Measurements from ENCODE around the gene AP5Z1. TPM values are rescaled to one million over a fixed set of nuclear protein-coding genes. Genes with fewer than 3 reads are reported as not detected.

AP5Z1 gene
- total and polyA plus RNA-seq, 2 donors (not counting 1 experiment from before 2014, with no cell fraction given): 11.1 to 32.2 TPM

DNA sequence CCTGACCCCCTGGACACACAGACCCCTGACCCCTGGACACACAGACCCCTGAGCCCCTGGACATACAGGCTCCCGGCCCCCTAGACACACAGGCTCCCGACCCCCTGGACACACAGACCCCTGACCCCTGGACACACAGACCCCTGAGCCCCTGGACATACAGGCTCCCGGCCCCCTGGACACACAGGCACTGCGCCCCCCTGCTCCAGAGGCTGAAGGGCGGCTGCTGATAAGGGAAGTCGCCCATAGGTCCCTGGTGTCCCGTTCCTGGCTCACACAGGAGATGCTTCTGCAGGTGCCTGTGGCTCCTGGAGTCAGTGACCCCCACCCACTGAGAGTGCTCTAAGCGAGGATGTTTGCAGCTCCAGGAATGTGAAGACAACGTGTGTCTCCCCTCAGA lies 3.7 kb upstream of the AP5Z1 start:
- peaks cover 11% of the 10 kb centered on the region for H3K79me2 ChIP-seq (ENCODE audit: control insufficient read depth, insufficient read depth, low read length)
- DNase-seq (ENCODE audit: low read depth in 2 of 2): no peak
- TF ChIP-seq, protein P1, sequence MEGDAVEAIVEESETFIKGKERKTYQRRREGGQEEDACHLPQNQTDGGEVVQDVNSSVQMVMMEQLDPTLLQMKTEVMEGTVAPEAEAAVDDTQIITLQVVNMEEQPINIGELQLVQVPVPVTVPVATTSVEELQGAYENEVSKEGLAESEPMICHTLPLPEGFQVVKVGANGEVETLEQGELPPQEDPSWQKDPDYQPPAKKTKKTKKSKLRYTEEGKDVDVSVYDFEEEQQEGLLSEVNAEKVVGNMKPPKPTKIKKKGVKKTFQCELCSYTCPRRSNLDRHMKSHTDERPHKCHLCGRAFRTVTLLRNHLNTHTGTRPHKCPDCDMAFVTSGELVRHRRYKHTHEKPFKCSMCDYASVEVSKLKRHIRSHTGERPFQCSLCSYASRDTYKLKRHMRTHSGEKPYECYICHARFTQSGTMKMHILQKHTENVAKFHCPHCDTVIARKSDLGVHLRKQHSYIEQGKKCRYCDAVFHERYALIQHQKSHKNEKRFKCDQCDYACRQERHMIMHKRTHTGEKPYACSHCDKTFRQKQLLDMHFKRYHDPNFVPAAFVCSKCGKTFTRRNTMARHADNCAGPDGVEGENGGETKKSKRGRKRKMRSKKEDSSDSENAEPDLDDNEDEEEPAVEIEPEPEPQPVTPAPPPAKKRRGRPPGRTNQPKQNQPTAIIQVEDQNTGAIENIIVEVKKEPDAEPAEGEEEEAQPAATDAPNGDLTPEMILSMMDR (conservative IDR thresholded peaks at IDR 0.05 in 1 of 2, IDR thresholded peaks at IDR 0.05 in 1 of 2; ENCODE audit: low read depth in 1 of 2, low read length in 2 of 2): no peak
- no peak for TF ChIP-seq EZH2 (IDR thresholded peaks at IDR 0.05; ENCODE audit: low read length, missing control alignments)

DNA sequence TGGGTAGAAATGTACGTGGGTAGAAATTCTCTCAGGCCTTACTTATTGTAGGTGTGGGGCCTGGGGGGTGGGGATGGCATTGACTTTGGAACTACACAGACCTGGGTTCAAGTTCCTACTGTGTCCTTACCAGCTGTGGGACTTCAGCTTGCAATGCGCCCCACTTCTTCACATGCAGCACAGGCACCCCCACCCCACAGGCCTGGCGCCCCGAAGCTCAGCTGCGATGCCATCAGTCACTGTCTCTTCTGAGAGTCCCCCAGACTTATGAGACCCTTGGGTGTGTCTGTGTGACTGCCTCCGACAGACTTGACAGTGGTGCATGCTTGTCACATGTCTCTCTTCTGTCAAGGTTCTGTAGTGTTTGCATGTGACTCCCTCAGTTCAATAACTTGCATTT lies 3.1 kb upstream of the AP5Z1 start:
- Histone ChIP-seq H3K9me3 (ENCODE audit: control insufficient read depth, insufficient read depth, low read depth, low read length) (no peaks in the 10 kb centered on the region), H3K27ac (ENCODE audit: insufficient read depth, low read length) (no peak overlapping the region), H2AFZ (ENCODE audit: low read length) (no peak overlapping the region), H3K27me3 (ENCODE audit: control insufficient read depth, insufficient read depth, low read length) (no peaks in the 10 kb centered on the region), H3K36me3 (ENCODE audit: control insufficient read depth, insufficient read depth, low read length) (peaks cover 4% of the 10 kb centered on the region), H3K4me2 (ENCODE audit: extremely low read depth, insufficient read depth, low read length) (no peak overlapping the region), H4K20me1 (ENCODE audit: control insufficient read depth, extremely low read depth, insufficient read depth, low read length) (no peaks in the 10 kb centered on the region), H3K79me2 (ENCODE audit: control insufficient read depth, insufficient read depth, low read length) (peaks cover 15% of the 10 kb centered on the region), H3K9ac (ENCODE audit: insufficient read depth, low read length) (no peak overlapping the region), H3K4me1 (ENCODE audit: control insufficient read depth, extremely low read depth, insufficient read depth, low read length) (peaks cover 2% of the 10 kb centered on the region), H3K4me3 (replicated peaks in 1 of 4; ENCODE audit: control extremely low read depth in 1 of 4, insufficient read depth in 1 of 4, low read depth in 3 of 4, low read length in 4 of 4) (no peak overlapping the region)
- DNase-seq (ENCODE audit: low read depth in 2 of 2): no peak
- TF ChIP-seq, protein P1 (conservative IDR thresholded peaks at IDR 0.05 in 1 of 2, IDR thresholded peaks at IDR 0.05 in 1 of 2; ENCODE audit: low read depth in 1 of 2, low read length in 2 of 2): no peak
- no peak for TF ChIP-seq EZH2 (IDR thresholded peaks at IDR 0.05; ENCODE audit: low read length, missing control alignments)

More for the DNA sequence above, 3.7 kb upstream of the AP5Z1 start:
- Histone ChIP-seq H3K4me3 (replicated peaks in 1 of 4; ENCODE audit: control extremely low read depth in 1 of 4, insufficient read depth in 1 of 4, low read depth in 3 of 4, low read length in 4 of 4) (no peak overlapping the region), H3K4me1 (ENCODE audit: control insufficient read depth, extremely low read depth, insufficient read depth, low read length) (peaks cover 2% of the 10 kb centered on the region), H3K9ac (ENCODE audit: insufficient read depth, low read length) (no peak overlapping the region), H3K27ac (ENCODE audit: insufficient read depth, low read length) (no peak overlapping the region), H4K20me1 (ENCODE audit: control insufficient read depth, extremely low read depth, insufficient read depth, low read length) (no peaks in the 10 kb centered on the region), H2AFZ (ENCODE audit: low read length) (no peak overlapping the region), H3K4me2 (ENCODE audit: extremely low read depth, insufficient read depth, low read length) (no peak overlapping the region), H3K27me3 (ENCODE audit: control insufficient read depth, insufficient read depth, low read length) (no peaks in the 10 kb centered on the region), H3K36me3 (ENCODE audit: control insufficient read depth, insufficient read depth, low read length) (peaks cover 4% of the 10 kb centered on the region), H3K9me3 (ENCODE audit: control insufficient read depth, insufficient read depth, low read depth, low read length) (no peaks in the 10 kb centered on the region)

DNA sequence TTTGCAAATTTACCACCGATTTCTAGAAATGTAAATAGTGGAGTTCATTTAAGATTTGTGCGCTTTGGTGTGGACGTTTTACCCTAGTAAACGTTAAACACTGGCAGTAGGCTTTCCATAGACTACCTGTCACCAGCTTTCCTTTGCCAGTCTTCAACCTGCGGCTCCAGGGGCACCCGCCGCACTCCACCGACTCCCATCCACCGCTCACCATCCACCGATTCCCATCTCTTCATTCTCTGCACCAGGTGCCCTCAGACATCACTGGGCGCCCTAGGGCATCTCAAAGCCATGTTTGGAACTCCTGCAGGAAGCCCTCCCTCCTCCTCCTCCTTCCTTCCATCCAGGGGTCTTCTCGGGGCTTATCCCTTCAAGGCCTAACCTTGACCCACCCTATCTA lies 1.4 kb upstream of the AP5Z1 start:
- no peak for TF ChIP-seq EZH2 (IDR thresholded peaks at IDR 0.05; ENCODE audit: low read length, missing control alignments)
- TF ChIP-seq, protein P1 (conservative IDR thresholded peaks at IDR 0.05 in 1 of 2, IDR thresholded peaks at IDR 0.05 in 1 of 2; ENCODE audit: low read depth in 1 of 2, low read length in 2 of 2): no peak
- no peak for DNase-seq (ENCODE audit: low read depth in 2 of 2)
- peaks cover 27% of the 10 kb centered on the region for H3K79me2 ChIP-seq (ENCODE audit: control insufficient read depth, insufficient read depth, low read length)
- no peak overlapping the region for H2AFZ ChIP-seq (ENCODE audit: low read length)
- no peak overlapping the region for H3K9ac ChIP-seq (ENCODE audit: insufficient read depth, low read length)
- peaks cover 2% of the 10 kb centered on the region for H3K4me1 ChIP-seq (ENCODE audit: control insufficient read depth, extremely low read depth, insufficient read depth, low read length)
- no peak overlapping the region for H3K4me2 ChIP-seq (ENCODE audit: extremely low read depth, insufficient read depth, low read length)
- H4K20me1 ChIP-seq (ENCODE audit: control insufficient read depth, extremely low read depth, insufficient read depth, low read length): no peaks in the 10 kb centered on the region
- peaks cover 6% of the 10 kb centered on the region for H3K36me3 ChIP-seq (ENCODE audit: control insufficient read depth, insufficient read depth, low read length)
- no peaks in the 10 kb centered on the region for H3K27me3 ChIP-seq (ENCODE audit: control insufficient read depth, insufficient read depth, low read length)
- no peak overlapping the region for H3K4me3 ChIP-seq (replicated peaks in 1 of 4; ENCODE audit: control extremely low read depth in 1 of 4, insufficient read depth in 1 of 4, low read depth in 3 of 4, low read length in 4 of 4)
- H3K9me3 ChIP-seq (ENCODE audit: control insufficient read depth, insufficient read depth, low read depth, low read length): no peaks in the 10 kb centered on the region
- no peak overlapping the region for H3K27ac ChIP-seq (ENCODE audit: insufficient read depth, low read length)
